SKM-1 (cell line): Measurements from ENCODE around the gene ZNF420.

Experiments
- DNase-seq: peaks from one replicate; lab custom pipeline; 2025; ENCODE audit not compliant: unreplicated experiment; lab: John Stamatoyannopoulos, UW

Gene ZNF420

GRCh38 chr19:37136111-37136510 lies 57.9 kb downstream of the ZNF420 start:
- DNase-seq, result no peak

- DNase-seq, result no peak
Observed at GRCh38 chr19:37148214-37148613, 70.0 kb downstream of the ZNF420 start.

GRCh38 chr19:37160153-37160552 lies 81.9 kb downstream of the ZNF420 start:
- DNase-seq, result no peak

GRCh38 chr19:37165635-37166034 lies 87.4 kb downstream of the ZNF420 start:
- no peak for DNase-seq

- peak; percentile 98 for DNase-seq
Observed at GRCh38 chr19:37172368-37173366, 94.4 kb downstream of the ZNF420 start, which contains the start of gene ZNF585A. ZNF585A (minus strand) TSS chr19:37172695; CDS start chr19:37169910, 2,785 bp downstream.
